ENCODE results near the gene TCERG1L.

- TF ChIP-seq CTCF (IDR thresholded peaks at IDR 0.05) (no peak), POLR2A (IDR thresholded peaks at IDR 0.05) (no peak)
Measured at GRCh38 chr10:131175891-131176290, 135.6 kb downstream of the TCERG1L start.
